Fibroblast of peridontal ligament (primary cell): Measurements from ENCODE around the gene AKR1C8.
"Not testable (repeated sequence)": the region's sequence is repeated elsewhere in the genome, so short reads cannot be mapped to it uniquely, and the experiment has no call there.

ENCODE experiments used
- DNase-seq: peaks from one replicate; pipeline ENCODE4 v3.0.0-alpha.2; 2010; ENCODE audit errors: extremely low read depth

AKR1C8 gene

GRCh38 chr10:5184987-5185775 lies at the start of gene AKR1C8:
TSS of gene AKR1C8 (minus strand) at chr10:5185150. CDS start at chr10:5185104, 46 bp downstream.
- no peak for DNase-seq

GRCh38 chr10:5234106-5234860 lies 49.3 kb upstream of the AKR1C8 start:
- peak; percentile 21 for DNase-seq

GRCh38 chr10:5233324-5233723 lies 48.4 kb upstream of the AKR1C8 start:
- no peak for DNase-seq

GRCh38 chr10:5229019-5229418 lies 44.1 kb upstream of the AKR1C8 start:
- DNase-seq = no peak

GRCh38 chr10:5222942-5223341 lies 38.0 kb upstream of the AKR1C8 start:
- DNase-seq = not testable (repeated sequence)

- DNase-seq = no peak
These were observed 34.3 kb upstream of the AKR1C8 start for GRCh38 chr10:5219262-5219661.

- DNase-seq = no peak
These were observed 31.9 kb upstream of the AKR1C8 start for GRCh38 chr10:5216801-5217200.

- DNase-seq = no peak
These were observed 27.0 kb upstream of the AKR1C8 start for GRCh38 chr10:5211696-5212536.

- not testable (repeated sequence) for DNase-seq
These were observed 25.3 kb upstream of the AKR1C8 start for GRCh38 chr10:5210261-5210660.

GRCh38 chr10:5209776-5210175 lies 24.8 kb upstream of the AKR1C8 start:
- DNase-seq = not testable (repeated sequence)

GRCh38 chr10:5206799-5207198 lies 21.8 kb upstream of the AKR1C8 start:
- no peak for DNase-seq

- DNase-seq = no peak
These were observed 14.4 kb upstream of the AKR1C8 start for GRCh38 chr10:5199398-5199797.

- no peak for DNase-seq
These were observed 13.4 kb upstream of the AKR1C8 start for GRCh38 chr10:5198386-5198785.

GRCh38 chr10:5196702-5197113 lies 11.8 kb upstream of the AKR1C8 start, which contains the start of gene AKR1C4:
TSS of gene AKR1C4 (plus strand) at chr10:5196837. CDS start at chr10:5196868, 31 bp downstream.
- peak; percentile 12 for DNase-seq

- DNase-seq = no peak
These were observed 10.9 kb upstream of the AKR1C8 start for GRCh38 chr10:5195727-5196374.

- no peak for DNase-seq
These were observed 9.5 kb upstream of the AKR1C8 start for GRCh38 chr10:5194431-5194830.

GRCh38 chr10:5188358-5188757 lies 3.4 kb upstream of the AKR1C8 start:
- no peak for DNase-seq

GRCh38 chr10:5187867-5188266 lies 2.9 kb upstream of the AKR1C8 start:
- DNase-seq = no peak

- no peak for DNase-seq
These were observed 1.0 kb downstream of the AKR1C8 start for GRCh38 chr10:5183923-5184322.

- DNase-seq = not testable (repeated sequence)
These were observed 4.4 kb downstream of the AKR1C8 start for GRCh38 chr10:5180503-5180902.

GRCh38 chr10:5175581-5175980 lies 9.4 kb downstream of the AKR1C8 start:
- not testable (repeated sequence) for DNase-seq
